Stimulated activated CD4-positive, alpha-beta T cell treated with anti-CD3 and anti-CD28 coated beads, Interleukin-12 subunit alpha, Interleukin-12 subunit beta, amount 100 ng/mL, for 48 hours (primary cell): ENCODE results near the gene MRPS27.

Source experiments
- DNase-seq, 3 donors: peaks; one replicate each; pipeline ENCODE4 v3.0.0-alpha.2; 2020; ENCODE audit warnings: low read depth in 2 of 3, low spot score in 1 of 3

MRPS27 gene

DNA sequence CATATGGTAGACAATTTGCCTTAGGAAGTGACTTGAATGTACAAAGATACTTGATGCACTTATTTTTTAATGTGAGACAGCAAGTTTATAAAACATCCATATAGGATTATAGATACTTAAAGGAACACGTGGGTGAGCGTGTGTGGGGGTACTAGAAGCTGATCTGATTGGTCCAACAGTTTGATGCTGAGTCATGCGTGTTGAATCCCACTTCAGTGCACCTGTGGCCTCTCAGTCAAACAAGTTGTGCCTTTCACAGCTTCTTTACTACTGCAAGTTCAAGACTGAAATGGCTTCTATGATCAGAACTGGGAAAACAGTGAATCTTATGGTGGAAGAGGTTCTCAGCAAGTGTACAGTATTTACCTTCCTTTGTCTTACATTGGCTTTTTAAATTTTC lies 113.9 kb downstream of the MRPS27 start:
- no peak for DNase-seq

DNA sequence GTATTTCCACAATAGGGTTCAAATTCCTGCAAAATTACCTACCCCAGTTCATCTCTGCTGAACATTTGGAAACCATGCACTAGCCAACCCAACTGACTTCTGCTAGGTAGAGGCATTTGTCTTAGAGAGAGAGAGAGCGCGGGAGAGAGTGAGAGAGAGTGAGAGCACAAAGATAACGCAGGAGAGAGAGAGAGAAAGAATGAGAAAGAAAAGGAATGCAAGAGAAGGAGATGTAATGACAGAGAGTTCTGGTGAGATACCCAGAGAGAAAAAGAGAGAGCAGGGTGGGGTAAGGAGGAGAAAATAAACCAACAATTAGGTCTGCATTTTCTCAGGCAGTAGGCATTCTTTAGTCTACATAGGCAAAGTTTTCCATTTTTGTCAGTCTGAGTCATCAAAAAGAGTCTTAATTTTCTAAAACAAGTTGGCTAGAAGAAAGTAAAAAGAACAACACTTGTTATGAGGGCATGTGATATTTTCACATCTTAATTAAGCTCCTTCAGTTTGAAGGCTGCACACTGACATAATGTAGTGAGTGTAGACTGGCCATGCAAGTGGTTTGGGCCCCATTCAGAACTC lies 114.5 kb downstream of the MRPS27 start:
- DNase-seq, result no peak

DNA sequence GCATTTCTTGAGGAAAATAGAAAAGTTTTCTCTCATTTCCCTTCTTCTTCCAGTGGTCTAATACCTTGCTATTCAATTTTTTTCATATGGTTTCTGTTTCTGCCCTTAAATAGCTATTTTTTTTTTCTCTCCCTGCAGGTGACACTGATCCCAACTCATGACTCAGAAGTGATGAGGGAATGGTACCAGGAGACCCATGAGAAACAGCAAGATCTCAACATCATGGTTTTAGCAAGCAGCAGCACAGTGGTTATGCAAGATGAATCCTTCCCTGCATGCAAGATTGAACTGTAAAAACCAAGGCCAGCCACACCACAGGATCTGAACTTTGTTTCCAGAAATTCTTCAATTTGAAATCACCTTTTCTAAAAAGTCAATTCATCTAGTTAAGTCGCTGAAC lies 115.1 kb downstream of the MRPS27 start:
- DNase-seq, result no peak

DNA sequence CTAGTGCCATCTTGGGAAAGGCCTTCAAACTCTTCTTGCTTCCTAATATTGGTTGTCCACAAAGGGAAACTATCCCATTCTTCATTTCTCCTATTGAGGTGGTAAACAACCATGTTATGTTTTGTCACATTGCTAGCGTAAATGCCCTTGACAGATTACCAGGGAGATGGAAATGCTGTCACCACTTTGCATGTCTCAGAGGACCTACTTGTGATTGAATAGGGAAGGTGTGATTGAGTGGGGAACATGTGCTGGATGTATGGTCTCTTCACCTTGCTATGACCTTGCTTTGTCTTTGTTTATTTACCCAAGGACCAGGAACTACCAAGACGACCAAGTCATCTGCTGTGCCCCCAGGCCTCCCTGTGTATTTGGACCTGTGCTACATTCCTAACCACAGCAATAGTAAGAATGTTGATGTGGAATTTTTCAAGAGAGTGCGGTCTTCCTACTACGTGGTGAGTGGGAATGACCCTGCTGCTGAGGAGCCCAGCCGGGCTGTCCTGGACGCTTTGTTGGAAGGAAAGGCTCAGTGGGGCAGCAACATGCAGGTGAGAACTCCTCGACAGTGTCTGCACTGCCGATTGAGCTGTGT lies 116.7 kb downstream of the MRPS27 start:
- DNase-seq, result no peak

DNA sequence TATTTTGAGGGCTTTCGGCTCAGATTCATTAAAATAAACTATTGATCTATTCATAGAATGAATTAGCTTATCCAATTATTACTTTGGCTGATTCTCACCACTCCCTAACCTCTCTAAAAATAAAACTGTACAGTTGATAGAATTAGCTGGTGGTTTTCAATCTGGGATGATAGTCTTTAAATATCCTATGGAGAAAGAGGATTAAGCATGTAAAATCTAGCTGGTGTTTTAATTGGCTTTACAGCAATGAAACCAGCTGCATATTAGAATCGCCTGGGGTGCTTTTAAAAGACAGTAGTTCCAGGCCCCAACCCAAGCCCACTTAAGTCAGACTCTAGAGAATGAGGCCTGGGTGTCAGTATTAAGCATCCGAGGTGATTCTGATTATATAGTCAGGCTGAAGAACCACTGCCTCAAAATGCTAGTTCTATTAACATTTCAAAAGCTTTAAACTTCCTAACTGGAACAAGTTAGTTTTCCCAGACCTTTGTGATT lies 117.7 kb downstream of the MRPS27 start:
- no peak for DNase-seq

DNA sequence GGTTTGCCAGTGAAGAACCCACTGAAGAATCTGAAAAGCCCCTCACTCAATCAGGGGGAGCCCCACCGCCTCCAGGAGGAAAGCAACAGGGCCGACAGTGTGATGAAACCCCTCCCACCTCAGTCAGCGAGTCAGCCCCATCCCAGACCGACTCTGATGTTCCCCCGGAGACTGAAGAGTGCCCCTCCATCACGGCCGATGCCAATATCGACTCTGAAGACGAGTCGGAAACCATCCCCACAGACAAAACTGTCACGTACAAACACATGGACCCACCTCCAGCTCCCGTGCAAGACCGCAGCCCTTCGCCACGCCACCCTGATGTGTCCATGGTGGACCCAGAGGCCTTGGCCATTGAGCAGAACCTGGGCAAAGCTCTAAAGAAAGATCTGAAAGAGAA lies 120.4 kb downstream of the MRPS27 start:
- no peak for DNase-seq

DNA sequence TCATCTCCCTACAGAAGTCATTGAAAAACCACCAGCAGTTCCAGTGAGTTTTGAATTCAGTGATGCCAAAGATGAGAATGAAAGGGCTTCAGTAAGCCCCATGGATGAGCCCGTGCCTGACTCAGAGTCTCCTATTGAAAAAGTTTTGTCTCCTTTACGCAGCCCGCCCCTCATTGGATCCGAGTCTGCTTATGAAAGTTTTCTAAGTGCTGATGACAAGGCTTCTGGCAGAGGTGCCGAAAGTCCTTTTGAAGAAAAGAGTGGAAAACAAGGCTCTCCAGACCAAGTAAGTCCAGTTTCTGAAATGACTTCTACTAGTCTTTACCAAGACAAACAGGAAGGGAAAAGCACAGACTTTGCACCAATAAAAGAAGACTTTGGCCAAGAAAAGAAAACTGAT lies 122.6 kb downstream of the MRPS27 start:
- no peak for DNase-seq

DNA sequence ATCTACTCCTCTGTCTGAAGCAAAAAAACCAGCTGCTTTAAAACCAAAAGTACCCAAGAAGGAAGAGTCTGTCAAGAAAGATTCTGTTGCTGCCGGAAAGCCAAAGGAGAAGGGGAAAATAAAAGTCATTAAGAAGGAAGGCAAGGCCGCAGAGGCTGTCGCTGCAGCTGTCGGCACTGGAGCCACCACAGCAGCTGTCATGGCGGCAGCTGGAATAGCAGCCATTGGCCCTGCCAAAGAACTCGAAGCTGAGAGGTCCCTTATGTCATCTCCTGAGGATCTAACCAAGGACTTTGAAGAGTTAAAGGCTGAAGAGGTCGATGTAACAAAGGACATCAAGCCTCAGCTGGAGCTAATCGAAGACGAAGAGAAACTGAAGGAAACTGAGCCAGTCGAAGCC lies 124.5 kb downstream of the MRPS27 start:
- DNase-seq, result no peak

DNA sequence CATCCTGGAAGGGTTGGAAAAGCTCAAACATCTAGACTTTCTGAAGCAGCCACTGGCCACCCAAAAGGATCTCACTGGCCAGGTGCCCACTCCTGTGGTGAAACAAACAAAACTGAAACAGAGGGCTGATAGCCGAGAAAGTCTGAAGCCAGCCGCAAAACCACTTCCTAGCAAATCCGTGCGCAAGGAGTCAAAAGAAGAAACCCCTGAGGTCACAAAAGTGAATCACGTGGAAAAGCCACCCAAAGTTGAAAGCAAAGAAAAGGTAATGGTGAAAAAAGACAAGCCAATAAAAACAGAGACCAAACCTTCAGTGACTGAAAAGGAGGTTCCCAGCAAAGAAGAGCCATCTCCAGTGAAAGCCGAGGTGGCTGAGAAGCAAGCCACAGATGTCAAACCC lies 125.2 kb downstream of the MRPS27 start:
- peak in 2 of 3 donors; percentile 17 to 26 for DNase-seq

DNA sequence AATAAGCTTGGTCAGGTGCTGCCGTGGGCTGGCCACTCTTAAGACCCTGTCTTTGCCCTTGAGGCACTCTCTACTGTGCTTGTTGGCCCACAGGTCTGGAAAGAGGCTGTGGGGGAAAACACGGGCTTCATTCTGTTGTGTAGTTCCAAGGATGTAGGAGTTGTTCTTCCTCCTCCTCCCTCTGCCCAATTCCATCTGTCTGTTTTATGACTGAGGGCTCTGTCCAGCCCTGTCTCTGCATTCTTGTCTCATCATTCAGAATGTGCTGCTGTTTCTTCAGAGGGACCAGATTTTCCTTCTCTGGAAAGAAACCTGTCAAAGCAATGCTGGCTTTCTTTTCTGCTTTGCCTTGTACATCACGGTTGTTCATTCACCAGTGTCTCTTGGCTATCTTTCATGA lies 128.6 kb downstream of the MRPS27 start:
- DNase-seq, result no peak

DNA sequence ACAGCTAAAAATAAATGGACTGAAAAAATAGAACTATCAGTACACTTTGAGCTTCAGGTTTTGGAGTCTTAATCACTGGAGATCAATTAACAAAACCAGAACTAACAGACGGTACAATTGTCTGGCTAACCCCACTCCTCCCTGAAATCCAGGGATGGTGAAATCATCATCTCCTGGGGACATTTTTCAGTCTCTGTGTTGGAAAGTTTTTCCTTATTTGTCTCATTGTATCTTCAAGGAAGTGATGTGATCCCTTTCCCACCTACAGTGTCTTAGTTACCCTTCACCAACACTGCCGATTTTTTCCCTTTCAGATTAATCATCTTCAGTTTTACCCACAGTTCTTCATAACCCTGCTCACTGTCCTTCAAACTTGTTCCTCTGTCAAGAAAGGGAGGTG lies 130.9 kb downstream of the MRPS27 start:
- DNase-seq, result no peak

DNA sequence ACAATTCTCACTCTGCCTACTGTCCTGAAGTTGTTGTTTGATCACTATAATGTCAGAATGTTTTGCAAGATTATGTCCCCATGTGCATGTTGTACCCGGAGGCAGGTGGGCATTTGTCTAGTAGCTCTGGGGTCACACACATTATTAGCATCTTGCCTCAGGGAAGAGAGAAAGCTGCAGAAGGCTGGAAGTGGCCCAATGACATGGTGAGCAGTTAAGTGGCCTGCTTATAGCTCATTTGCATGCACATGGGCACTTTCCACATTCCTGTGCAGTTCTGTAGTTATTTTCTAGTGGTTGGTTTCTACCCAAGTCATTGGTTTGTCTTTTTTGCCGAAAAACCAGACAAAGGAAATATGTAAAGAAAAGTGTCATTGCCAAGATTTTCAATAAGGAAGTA lies 131.9 kb downstream of the MRPS27 start:
- no peak for DNase-seq

DNA sequence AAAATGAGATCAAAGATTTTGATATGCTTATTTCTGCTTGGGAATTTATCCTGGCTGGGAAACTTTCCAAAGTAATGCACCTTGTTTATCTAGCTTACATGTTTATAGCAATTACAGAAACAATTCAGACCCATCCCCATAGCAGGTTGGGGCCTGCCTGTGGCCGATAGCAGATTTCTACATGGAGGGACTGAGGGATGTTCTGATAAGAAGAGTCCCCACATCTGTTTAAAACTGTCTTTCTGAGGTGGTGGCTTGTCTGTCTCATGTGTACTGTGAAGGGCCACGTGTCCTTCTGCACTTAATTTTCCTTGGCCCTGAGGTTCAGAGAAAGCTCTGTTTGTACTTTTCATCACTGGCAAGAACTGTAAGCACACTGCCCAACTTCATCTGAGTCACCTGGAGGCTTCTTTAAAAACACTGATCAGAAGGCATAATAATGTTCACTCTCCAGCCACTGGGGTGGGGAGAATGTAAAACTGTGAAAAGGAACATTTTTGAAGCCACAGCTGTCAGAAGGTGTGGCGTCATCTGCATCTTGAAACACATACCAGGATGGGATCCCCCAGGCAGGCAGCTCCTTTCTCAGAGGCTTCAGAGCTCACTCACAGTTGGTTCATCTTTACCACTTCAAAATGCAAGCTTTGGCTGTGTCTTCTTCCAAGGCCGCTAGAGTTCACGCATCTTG lies 132.5 kb downstream of the MRPS27 start:
- no peak for DNase-seq

DNA sequence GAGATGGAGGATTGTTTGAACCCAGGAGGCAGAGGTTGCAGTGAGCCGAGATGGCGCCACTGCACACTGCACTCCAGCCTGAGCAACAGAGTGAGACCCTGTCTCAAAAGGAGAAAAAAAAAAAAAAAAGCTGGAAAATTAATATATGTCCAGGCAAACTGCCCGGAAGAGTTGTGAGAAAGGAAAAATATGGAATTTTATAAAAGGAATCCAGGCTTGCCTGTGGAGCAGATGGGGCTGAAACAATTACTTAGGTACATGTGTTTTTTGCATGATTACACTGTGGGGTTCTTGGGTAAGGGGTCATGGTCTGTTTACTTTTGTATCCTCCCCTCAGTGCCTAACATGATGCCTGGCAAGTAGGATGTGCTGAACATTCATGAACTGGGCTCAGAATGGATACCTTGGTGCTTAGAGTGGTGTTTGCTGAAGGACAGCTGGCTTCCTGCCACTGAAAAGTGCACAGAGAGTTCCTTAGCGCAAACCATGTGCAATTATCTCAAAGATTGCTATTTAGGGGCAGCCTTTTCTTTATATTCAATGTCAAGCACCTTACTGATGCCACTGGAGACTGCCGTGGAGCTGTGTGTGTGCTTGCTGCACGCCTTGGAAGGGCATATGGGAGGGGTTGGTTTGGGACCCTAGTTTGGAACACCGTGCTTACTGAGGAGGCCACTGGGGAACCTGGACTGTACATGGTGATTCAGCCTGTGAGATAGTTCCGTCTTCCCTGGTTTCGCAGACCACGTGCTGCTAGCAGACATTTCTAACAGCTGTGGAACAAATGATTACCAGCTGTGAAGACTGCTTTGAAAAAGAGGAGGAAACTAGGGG lies 134.3 kb downstream of the MRPS27 start:
- DNase-seq, result no peak

DNA sequence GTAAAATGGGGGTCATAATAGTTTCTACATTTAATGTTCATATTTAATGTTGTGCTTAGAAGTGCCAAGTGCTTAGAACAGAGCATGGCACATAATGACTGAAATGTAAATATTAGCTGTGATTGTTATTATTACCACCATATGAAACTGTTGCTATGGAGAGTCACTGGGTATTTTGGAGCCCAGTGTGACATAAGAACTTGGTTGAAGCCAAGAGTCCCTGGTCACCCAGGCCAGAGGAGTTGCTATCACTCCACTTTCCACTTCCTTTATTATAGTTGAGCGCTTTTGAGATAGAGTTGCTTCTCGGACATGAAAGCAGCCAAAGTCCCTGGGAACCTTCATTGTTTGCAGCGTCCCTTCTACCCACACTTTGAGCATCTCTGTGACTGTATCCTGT lies 135.6 kb downstream of the MRPS27 start:
- no peak for DNase-seq

DNA sequence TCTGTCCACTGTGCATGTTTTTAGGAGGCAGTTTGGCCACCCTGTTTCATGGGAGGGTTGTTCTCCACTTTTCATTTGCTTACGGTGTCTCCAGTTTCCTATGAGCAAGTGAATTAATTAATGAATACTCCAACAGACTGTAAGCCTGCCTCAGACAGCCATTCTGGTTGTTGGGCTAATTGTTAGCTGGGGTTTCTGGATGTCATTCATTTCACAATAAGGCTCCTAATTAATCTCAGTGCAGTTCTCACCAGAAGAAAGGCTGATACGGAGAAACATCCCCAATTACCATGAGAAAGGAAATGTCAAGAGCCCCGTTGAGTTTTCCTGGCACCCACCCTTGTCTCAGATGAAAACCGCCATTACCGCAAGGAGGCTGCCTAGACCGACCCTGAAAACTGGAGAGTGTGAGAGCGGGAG lies 136.9 kb downstream of the MRPS27 start:
- DNase-seq, result no peak

DNA sequence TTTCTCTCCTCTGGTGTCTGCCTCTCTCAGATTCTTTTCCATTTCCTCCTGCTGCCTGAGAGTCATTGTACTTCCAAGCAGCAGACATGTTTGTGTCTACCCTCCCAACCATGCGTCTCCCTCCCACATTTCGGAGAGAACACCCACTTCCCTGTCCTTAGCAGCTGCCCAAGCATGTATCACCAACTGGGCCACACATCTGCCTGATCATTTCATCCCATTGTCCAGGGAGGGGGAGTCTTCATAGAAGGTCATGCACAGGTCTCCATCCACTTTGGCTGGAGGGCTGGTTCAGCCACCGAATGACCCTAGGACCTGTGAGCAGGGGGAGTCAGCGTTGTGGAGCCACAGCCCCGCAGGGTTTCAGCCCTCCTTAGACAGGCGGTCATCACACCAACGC lies 137.4 kb downstream of the MRPS27 start:
- DNase-seq, result no peak

DNA sequence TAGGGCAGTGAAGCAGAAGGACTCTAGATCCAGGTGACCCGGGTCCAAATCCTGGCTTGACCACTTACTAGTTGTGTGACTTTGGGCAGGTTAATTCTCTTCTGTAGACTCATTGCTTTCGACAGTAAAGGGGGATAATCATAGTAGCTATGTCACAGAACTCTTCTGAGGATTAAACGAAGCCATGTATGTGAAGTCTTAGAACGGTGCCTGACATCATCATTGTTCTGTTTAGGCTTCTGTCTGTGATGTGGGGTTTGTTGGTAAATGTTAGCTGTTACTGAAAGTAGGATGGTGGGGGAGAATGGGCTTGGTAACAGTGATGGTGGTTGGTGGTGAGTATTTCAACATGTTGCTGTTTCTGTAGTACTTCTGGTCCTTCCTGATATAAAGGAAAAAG lies 139.1 kb downstream of the MRPS27 start:
- no peak for DNase-seq

DNA sequence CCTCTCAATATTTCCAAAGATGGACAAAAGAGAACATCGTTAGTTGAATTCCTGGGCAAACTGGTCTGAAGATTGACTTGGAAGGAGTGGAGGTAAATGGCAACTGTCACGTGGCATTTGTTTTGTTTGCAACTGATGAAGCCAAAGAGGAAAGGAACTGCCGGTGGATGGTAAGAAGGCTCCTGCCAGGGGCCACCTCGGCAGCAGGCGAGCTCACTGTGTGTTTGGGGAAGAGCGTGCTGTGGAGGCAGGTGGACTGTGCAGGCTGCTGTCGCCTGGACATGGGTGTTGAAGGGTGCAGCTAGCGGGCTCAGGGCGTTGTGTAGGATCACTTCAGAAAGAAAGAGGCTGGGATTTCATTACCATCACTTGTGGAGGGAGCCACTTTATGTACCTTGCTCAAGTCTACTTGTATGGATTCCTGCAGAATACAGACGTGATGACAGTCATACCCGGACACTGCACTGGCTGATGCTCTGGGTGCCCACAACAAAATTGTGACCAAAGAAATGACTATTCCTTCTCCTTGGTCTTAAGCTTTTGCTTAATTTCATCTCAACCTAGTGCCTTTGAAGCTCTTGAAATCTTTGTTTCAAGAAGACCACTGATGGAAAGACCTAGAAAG lies 140.1 kb downstream of the MRPS27 start:
- no peak for DNase-seq

DNA sequence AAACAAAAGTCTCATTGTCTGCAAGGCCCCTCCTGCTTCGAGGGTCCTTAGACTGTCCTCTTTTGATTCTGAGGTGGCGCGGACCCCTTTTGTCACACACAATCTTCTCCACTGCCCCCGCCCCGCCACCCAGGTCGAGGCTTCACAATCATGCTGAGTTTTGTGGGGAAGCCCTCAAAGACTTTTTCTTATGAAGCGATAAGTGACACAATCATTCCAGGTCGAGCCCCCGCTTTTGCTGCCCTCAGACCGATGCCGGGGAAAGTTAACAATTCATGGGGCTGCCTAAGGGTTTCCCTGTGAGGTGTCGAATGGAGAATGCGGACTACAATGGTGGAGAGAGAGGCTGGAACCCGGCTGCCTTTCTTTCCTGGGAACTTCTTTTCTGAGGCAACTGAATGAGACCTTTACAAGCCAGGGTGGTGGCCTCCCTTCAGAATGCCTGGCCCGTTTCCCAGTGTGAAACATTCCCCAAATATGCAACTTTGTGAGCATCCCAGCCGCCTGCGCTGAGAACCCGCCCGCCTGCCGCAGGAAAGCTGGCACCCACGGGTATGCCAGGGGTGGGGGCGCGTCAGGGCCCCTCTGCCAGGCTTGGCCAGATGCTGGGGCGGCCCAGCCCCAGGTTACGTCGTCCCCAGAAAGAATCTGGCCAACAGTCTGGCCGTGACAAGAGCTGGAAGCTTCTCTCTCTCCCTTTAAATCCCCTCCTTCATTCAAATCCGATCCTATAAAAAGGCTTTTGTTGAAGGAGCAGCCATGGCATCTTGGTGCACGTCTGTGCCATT lies 140.8 kb downstream of the MRPS27 start:
- no peak for DNase-seq

DNA sequence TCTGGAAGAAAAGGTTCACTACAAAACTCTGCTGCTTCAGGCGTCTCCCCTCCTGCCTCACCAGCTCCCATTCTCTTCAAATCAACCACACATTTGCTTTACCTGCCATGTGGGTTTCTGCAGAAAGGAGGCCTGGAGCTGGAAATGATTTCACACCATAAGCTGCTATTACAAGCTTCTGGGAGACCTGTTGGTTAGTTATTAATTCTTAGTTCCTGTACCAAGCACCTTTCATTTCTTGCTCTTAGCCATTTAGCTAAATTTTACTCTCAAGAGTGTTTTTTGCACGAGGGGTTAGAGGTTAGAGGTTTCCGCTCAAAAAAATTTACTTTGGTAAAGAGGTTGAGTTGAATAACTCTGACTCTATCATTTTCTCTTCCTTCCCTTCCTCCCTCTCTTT lies 142.5 kb downstream of the MRPS27 start:
- DNase-seq, result no peak
